ENCODE results near the gene HSPB1. TPM values are rescaled to one million over a fixed set of nuclear protein-coding genes. Genes with fewer than 3 reads are reported as not detected.

HSPB1 gene
- polyA plus RNA-seq, 1 experiment, result 966 TPM

DNA sequence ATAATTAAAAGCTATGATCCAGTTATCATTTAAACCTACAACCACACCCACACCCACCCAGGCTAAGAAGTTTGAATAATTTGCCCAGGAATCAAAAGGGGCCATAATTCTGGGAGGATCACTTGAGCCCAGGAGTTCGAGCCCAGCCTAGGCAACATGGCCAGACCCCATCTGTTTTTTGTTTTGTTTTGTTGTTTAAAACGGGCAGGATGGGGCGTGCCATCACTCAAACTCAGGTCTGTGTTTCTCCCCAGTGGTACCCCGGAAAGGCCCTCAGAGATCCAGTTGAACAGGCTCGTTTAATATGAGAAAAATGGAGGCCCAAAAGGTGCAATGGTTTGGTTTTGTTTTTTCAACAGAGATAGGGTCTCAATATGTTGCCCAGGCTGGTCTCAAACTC is 23.3 kb downstream of the HSPB1 start:
- Histone ChIP-seq H3K36me3 (ENCODE audit: control insufficient read depth, insufficient read depth, low read length) (peaks cover 24% of the 10 kb centered on the region), H3K4me3 (ENCODE audit: low read depth, low read length) (no peak overlapping the region), H3K27me3 (ENCODE audit: control insufficient read depth, insufficient read depth, low read length) (no peaks in the 10 kb centered on the region)
- TF ChIP-seq, protein P1, sequence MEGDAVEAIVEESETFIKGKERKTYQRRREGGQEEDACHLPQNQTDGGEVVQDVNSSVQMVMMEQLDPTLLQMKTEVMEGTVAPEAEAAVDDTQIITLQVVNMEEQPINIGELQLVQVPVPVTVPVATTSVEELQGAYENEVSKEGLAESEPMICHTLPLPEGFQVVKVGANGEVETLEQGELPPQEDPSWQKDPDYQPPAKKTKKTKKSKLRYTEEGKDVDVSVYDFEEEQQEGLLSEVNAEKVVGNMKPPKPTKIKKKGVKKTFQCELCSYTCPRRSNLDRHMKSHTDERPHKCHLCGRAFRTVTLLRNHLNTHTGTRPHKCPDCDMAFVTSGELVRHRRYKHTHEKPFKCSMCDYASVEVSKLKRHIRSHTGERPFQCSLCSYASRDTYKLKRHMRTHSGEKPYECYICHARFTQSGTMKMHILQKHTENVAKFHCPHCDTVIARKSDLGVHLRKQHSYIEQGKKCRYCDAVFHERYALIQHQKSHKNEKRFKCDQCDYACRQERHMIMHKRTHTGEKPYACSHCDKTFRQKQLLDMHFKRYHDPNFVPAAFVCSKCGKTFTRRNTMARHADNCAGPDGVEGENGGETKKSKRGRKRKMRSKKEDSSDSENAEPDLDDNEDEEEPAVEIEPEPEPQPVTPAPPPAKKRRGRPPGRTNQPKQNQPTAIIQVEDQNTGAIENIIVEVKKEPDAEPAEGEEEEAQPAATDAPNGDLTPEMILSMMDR (IDR thresholded peaks at IDR 0.05; ENCODE audit: insufficient read depth, low read depth, low read length), result no peak
- ChIA-PET POLR2A (no interaction called here), CTCF (interaction anchor here (1.0 to 2.0 kb wide), 2 partner anchors 12 to 34 kb away, joined by 4 to 5 read pairs; no protein-coding TSS in a partner anchor)
- DNase-seq (ENCODE audit: low read depth), result no peak

DNA sequence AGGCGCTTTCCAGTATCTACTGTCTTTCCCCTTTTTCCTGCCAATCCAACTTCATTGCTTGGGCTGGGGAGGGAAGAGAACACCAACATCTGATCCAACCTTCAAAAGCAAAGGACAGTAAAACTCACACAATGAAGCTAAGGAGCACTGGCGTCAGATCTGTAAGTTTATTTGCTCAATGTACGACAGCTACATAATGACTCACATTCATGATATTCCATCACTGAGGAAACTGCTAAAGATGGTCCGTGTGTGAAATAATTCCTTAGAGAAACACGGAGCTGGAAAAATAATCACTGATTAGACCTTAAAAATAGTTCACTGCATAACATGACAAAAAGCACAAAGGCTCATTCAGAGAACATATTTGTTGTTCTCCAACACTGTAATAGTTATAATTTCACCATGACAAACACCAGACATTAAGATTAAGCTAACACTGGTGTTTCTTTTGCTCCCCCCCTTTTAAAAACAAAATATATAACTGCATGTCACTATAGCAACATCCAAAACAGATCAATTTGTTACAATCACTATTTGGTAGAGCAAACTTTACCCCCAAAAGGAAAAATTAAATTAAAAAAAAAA is 24.3 kb downstream of the HSPB1 start:
- Histone ChIP-seq H3K4me3 (ENCODE audit: low read depth, low read length) (no peak overlapping the region), H3K36me3 (ENCODE audit: control insufficient read depth, insufficient read depth, low read length) (peaks cover 24% of the 10 kb centered on the region), H3K27me3 (ENCODE audit: control insufficient read depth, insufficient read depth, low read length) (no peaks in the 10 kb centered on the region)
- no peak for DNase-seq (ENCODE audit: low read depth)
- ChIA-PET POLR2A (interaction anchor here (0.6 kb wide), 1 partner anchor 488 kb away, joined by 9 read pairs; no protein-coding TSS in a partner anchor), CTCF (interaction anchor here (0.6 to 2.9 kb wide), 2 partner anchors 8 to 1419 kb away, joined by 3 to 9 read pairs; no protein-coding TSS in a partner anchor)
- TF ChIP-seq, protein P1 (IDR thresholded peaks at IDR 0.05; ENCODE audit: insufficient read depth, low read depth, low read length), result no peak

DNA sequence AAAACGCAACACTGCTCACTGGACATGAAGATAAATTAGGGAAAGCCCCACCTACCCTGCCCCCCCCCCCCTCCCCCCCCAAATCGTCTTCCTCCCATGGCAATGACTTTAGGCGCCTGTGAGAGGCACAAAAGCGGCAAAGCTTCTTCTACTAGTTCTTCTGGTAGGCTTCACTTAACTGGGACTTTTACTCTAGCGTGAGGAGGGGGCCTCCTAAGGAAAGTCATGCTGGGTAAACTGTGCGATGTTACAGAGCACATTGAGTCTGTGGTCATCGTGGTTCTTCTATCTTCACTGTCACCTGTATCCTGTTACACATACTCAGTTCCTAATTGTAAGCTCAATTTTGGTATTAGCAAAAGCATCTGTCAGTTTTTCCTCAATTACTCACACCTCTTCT is 25.1 kb downstream of the HSPB1 start:
- DNase-seq (ENCODE audit: low read depth), result no peak
- no peaks in the 10 kb centered on the region for H3K27me3 ChIP-seq (ENCODE audit: control insufficient read depth, insufficient read depth, low read length)
- ChIA-PET CTCF (interaction anchor here (2.9 kb wide), 1 partner anchor 9 kb away, joined by 9 read pairs; no protein-coding TSS in a partner anchor), POLR2A (interaction anchor here (0.6 kb wide), 1 partner anchor 489 kb away, joined by 9 read pairs; no protein-coding TSS in a partner anchor)
- H3K4me3 ChIP-seq (ENCODE audit: low read depth, low read length), result no peak overlapping the region
- TF ChIP-seq, protein P1 (IDR thresholded peaks at IDR 0.05; ENCODE audit: insufficient read depth, low read depth, low read length), result no peak
- peaks cover 24% of the 10 kb centered on the region for H3K36me3 ChIP-seq (ENCODE audit: control insufficient read depth, insufficient read depth, low read length)

DNA sequence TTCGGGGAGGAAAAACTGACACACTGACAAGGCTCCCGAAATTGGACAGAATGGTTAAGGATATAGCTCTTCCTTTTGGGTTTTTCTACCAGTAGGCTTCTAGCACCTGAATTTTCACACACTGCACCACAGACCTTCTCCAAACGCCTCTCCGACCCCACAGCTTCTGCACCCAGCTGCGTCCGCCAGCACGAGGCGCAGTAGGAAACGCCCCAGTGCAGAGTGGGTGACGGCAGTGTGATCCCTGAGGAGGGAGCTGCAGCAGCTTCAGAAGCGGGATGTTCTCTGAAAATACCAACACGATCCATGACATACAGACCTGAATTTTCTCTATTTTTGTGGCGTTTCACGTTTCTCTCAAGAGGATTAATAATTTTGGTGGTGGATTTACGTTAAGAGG is 25.9 kb downstream of the HSPB1 start:
- TF ChIP-seq, protein P1 (IDR thresholded peaks at IDR 0.05; ENCODE audit: insufficient read depth, low read depth, low read length), result no peak
- ChIA-PET POLR2A (no interaction called here), CTCF (interaction anchor here (2.9 kb wide), 1 partner anchor 10 kb away, joined by 9 read pairs; no protein-coding TSS in a partner anchor)
- no peak for DNase-seq (ENCODE audit: low read depth)
- H3K4me3 ChIP-seq (ENCODE audit: low read depth, low read length), result no peak overlapping the region
- no peaks in the 10 kb centered on the region for H3K27me3 ChIP-seq (ENCODE audit: control insufficient read depth, insufficient read depth, low read length)
- H3K36me3 ChIP-seq (ENCODE audit: control insufficient read depth, insufficient read depth, low read length), result peaks cover 24% of the 10 kb centered on the region

DNA sequence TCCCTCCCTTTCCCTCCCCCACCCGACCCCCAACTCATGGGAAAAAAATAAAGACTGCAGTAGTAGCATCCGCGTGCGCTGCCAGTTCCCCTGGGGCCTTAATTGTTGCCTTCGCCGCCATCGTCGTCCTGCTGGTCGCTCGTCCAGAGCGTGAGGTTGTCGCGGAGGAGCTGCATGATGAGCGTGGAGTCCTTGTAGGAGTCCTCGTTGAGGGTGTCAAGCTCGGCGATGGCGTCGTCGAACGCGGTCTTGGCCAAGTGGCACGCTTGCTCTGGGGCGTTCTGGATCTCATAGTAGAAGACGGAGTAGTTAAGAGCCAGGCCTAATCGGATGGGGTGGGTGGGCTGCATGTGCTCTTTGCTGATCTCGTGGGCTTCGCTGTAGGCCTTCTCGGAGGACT is 27.0 kb downstream of the HSPB1 start:
- H3K27me3 ChIP-seq (ENCODE audit: control insufficient read depth, insufficient read depth, low read length), result no peaks in the 10 kb centered on the region
- H3K36me3 ChIP-seq (ENCODE audit: control insufficient read depth, insufficient read depth, low read length), result peaks cover 23% of the 10 kb centered on the region
- CTCF ChIA-PET, result interaction anchor here (2.9 kb wide), 1 partner anchor 11 kb away, joined by 9 read pairs; no protein-coding TSS in a partner anchor
- no peak overlapping the region for H3K4me3 ChIP-seq (ENCODE audit: low read depth, low read length)
- TF ChIP-seq, protein P1 (IDR thresholded peaks at IDR 0.05; ENCODE audit: insufficient read depth, low read depth, low read length), result no peak
- DNase-seq (ENCODE audit: low read depth), result no peak
- POLR2A ChIA-PET, result interaction anchor here (0.6 kb wide), 1 partner anchor 29 kb away, joined by 4 read pairs; the partner anchor contains the start of gene YWHAG

Measured in BJ (cell line).